DOHH2 (cell line): ENCODE data around the gene AKAIN1.

ENCODE experiments used
- CTCF ChIP-seq: fragments of 200-600 bp; sonication (generic); IDR thresholded peaks from one replicate; pipeline ENCODE4 v1.5.1; 2014; ENCODE audit warnings: antibody characterized with exemption, mild to moderate bottlenecking, low read depth, low read length; ENCODE audit not compliant: poor library complexity, severe bottlenecking
- EZH2phosphoT487 ChIP-seq: fragments of 200-600 bp; sonication (generic); IDR thresholded peaks from 2 replicates; pipeline ENCODE4 v1.6.1; 2017; ENCODE audit warnings: borderline replicate concordance, mild to moderate bottlenecking, antibody characterized with exemption, low read length, moderate library complexity, mixed read lengths

DNA sequence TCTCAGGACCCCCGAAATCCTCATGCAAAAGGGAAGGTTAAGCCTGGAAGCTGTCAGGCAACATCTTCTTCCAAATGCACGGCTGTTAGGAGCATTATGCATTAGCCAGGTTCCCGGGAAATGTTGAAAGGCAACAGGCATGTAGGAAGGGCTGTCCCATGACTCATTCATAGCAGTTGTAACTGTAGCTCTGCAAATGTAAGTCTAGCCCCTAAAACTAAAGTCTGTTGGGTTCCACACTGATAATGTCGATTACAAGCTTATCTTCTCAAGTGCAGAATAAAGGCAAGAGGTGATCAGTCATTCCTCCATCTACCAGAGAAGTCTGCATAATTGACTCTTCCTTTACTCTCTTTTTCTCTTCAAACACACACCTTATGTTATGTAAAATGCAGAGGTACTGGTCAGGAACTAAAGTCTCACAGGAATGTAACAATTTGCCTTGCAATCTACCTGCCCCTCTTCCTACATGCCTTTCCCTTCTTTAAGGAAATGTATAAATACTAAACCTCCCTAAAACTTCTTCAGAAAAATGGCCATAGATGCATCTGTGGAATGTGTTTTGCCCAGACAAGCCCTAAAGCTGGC, 99.8 kb downstream of the AKAIN1 start:
- TF ChIP-seq CTCF (no peak), EZH2phosphoT487 (no peak)
